OCI-LY1 (cell line): ENCODE data around the gene DAP.

Experiments used
- CTCF ChIP-seq: fragments of 200-600 bp; sonication (generic), shearing (Covaris generic); IDR thresholded peaks from 2 replicates; pipeline ENCODE4 v1.5.1; 2017; ENCODE audit warnings: mild to moderate bottlenecking, antibody characterized with exemption, low read length, moderate library complexity, mixed read lengths
- EZH2 ChIP-seq: fragments of 200-600 bp; sonication (generic), shearing (Covaris generic); IDR thresholded peaks from 2 replicates; pipeline ENCODE4 v1.8.0; 2017; ENCODE audit warnings: borderline replicate concordance, mixed run types, mild to moderate bottlenecking, antibody characterized with exemption, low read length, moderate library complexity, mixed read lengths

- TF ChIP-seq CTCF (no peak), EZH2 (no peak)
These were observed 34.0 kb downstream of the DAP start for GRCh38 chr5:10726913-10727517.
